Gastrocnemius medialis (tissue), 4 donors: Measurements from ENCODE around the gene KIRREL3.

Experiments
- POLR2A ChIP-seq, 2 donors: fragments of 450-650 bp; IDR thresholded peaks; one replicate each; pipeline ENCODE4 v1.6.1; 2017; ENCODE audit warnings: antibody characterized with exemption in 2 of 2, mild to moderate bottlenecking in 2 of 2, moderate library complexity in 2 of 2
- TF ChIP-seq, protein P1 (sequence below), 5 experiments: fragments of 450-650 bp in 3 of 5; fragments of 200-600 bp in 2 of 5; sonication (generic) in 2 of 5; IDR thresholded peaks in 4 of 5; conservative IDR thresholded peaks in 1 of 5; 1 replicate in 4 of 5; 2 replicates in 1 of 5; pipeline ENCODE4 v1.5.1; 2016 to 2019; ENCODE audit warnings: antibody characterized with exemption in 5 of 5, mild to moderate bottlenecking in 3 of 5, moderate library complexity in 3 of 5

DNA sequence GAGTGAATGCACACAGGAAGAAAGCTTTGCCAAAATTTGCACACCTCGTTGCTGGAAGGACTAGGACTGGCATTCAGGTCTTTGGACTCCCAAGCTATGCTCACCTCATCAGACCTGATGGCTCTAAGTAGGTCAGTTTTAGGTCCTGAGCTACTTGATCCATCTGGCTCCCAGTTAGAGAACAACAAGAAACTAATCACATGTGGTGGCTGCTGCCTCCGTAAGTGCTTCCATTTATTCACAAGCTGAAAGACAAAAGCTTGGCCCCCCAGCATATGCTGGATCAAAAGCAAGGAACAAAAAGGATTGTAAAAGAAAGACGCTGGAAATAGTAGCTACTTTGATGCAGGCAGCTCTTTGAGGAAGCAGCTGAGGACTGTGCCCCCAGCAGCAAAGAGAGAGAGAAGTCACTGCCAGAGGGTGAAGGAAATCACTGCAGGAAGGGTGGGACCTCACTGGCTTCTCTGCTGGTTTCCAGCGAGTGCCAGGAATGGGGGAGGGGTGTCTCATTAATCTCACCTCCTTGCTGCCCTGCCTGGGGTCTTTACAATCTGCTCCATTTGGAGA, 268.9 kb downstream of the KIRREL3 start:
- TF ChIP-seq, protein P1, sequence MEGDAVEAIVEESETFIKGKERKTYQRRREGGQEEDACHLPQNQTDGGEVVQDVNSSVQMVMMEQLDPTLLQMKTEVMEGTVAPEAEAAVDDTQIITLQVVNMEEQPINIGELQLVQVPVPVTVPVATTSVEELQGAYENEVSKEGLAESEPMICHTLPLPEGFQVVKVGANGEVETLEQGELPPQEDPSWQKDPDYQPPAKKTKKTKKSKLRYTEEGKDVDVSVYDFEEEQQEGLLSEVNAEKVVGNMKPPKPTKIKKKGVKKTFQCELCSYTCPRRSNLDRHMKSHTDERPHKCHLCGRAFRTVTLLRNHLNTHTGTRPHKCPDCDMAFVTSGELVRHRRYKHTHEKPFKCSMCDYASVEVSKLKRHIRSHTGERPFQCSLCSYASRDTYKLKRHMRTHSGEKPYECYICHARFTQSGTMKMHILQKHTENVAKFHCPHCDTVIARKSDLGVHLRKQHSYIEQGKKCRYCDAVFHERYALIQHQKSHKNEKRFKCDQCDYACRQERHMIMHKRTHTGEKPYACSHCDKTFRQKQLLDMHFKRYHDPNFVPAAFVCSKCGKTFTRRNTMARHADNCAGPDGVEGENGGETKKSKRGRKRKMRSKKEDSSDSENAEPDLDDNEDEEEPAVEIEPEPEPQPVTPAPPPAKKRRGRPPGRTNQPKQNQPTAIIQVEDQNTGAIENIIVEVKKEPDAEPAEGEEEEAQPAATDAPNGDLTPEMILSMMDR (IDR thresholded peaks at IDR 0.05 in 4 of 5, conservative IDR thresholded peaks at IDR 0.05 in 1 of 5): no peak
- no peak for TF ChIP-seq POLR2A (IDR thresholded peaks at IDR 0.05)
